ENCODE results near the gene CACNA1C.

Gene CACNA1C

GRCh38 chr12:2380946-2381345, 328.2 kb downstream of the CACNA1C start:
- no peak for DNase-seq

- no peak for DNase-seq
Measured at GRCh38 chr12:2382370-2383155, 329.8 kb downstream of the CACNA1C start.

GRCh38 chr12:2383325-2384028, 330.7 kb downstream of the CACNA1C start:
- DNase-seq = no peak

GRCh38 chr12:2384029-2384386, 331.2 kb downstream of the CACNA1C start:
- no peak for DNase-seq

- no peak for DNase-seq
Measured at GRCh38 chr12:2384533-2385351, 332.0 kb downstream of the CACNA1C start.

- DNase-seq = no peak
Measured at GRCh38 chr12:2385529-2385928, 332.7 kb downstream of the CACNA1C start.

- DNase-seq = no peak
Measured at GRCh38 chr12:2386566-2386965, 333.8 kb downstream of the CACNA1C start.

GRCh38 chr12:2387103-2387834, 334.5 kb downstream of the CACNA1C start:
- no peak for DNase-seq

GRCh38 chr12:2389079-2389790, 336.4 kb downstream of the CACNA1C start:
- no peak for DNase-seq

- no peak for DNase-seq
Measured at GRCh38 chr12:2390133-2390532, 337.3 kb downstream of the CACNA1C start.

- no peak for DNase-seq
Measured at GRCh38 chr12:2390850-2391390, 338.1 kb downstream of the CACNA1C start.

- DNase-seq = no peak
Measured at GRCh38 chr12:2391740-2392331, 339.0 kb downstream of the CACNA1C start.

- DNase-seq = no peak
Measured at GRCh38 chr12:2393016-2393415, 340.2 kb downstream of the CACNA1C start.

- no peak for DNase-seq
Measured at GRCh38 chr12:2393996-2394395, 341.2 kb downstream of the CACNA1C start.

- no peak for DNase-seq
Measured at GRCh38 chr12:2395354-2395977, 342.7 kb downstream of the CACNA1C start.

GRCh38 chr12:2396448-2396871, 343.7 kb downstream of the CACNA1C start:
- DNase-seq = no peak

GRCh38 chr12:2397356-2398045, 344.7 kb downstream of the CACNA1C start:
- DNase-seq = no peak

- no peak for DNase-seq
Measured at GRCh38 chr12:2401040-2401439, 348.3 kb downstream of the CACNA1C start.

GRCh38 chr12:2402073-2402579, 349.3 kb downstream of the CACNA1C start:
- DNase-seq = no peak

Data from NCI-H146 (cell line).